Endodermal cell (in vitro differentiated cells): ENCODE measurements around the gene MTHFS. TPM values are rescaled to one million over a fixed set of nuclear protein-coding genes. Genes with fewer than 3 reads are reported as not detected.

ENCODE experiments used
- DNase-seq: peaks from one replicate; pipeline ENCODE4 v3.0.0-alpha.2; 2017
- H3K27ac ChIP-seq: 2 replicates; pipeline ENCODE4 v1.5.1; 2013; ENCODE audit warnings: mild to moderate bottlenecking, low read depth, low read length, moderate library complexity
- H3K27me3 ChIP-seq: 2 replicates; pipeline ENCODE4 v1.6.1; 2013; ENCODE audit warnings: mild to moderate bottlenecking, low read length, moderate library complexity; ENCODE audit not compliant: insufficient read depth, control insufficient read depth, poor library complexity, severe bottlenecking
- H3K36me3 ChIP-seq: 2 replicates; pipeline ENCODE4 v1.7.0; 2013; ENCODE audit warnings: mild to moderate bottlenecking, low read length, moderate library complexity; ENCODE audit not compliant: control insufficient read depth, insufficient read depth
- H3K4me1 ChIP-seq: one replicate; pipeline ENCODE4 v1.7.0; 2013; ENCODE audit warnings: low read length; ENCODE audit not compliant: control insufficient read depth, insufficient read depth
- H3K4me3 ChIP-seq: 2 replicates; pipeline ENCODE4 v1.5.1; 2013; ENCODE audit warnings: mild to moderate bottlenecking, low read length, moderate library complexity
- H3K9ac ChIP-seq: 2 replicates; pipeline ENCODE4 v1.6.1; 2013; ENCODE audit warnings: mild to moderate bottlenecking, low read length, moderate library complexity; ENCODE audit not compliant: poor library complexity, severe bottlenecking; ENCODE audit errors: extremely low read depth
- H3K9me3 ChIP-seq: 2 replicates; pipeline ENCODE4 v1.6.1; 2013; ENCODE audit warnings: mild to moderate bottlenecking, low read length, moderate library complexity; ENCODE audit not compliant: control insufficient read depth
- H3K27ac Mint-ChIP-seq: 2 replicates; pipeline ENCODE4 v1.8.0; 2020; ENCODE audit warnings: mixed read lengths
- H3K27me3 Mint-ChIP-seq: 2 replicates; pipeline ENCODE4 v1.8.0; 2021; ENCODE audit warnings: mild to moderate bottlenecking, mixed read lengths; ENCODE audit not compliant: insufficient read depth
- H3K36me3 Mint-ChIP-seq: 2 replicates; pipeline ENCODE4 v1.8.0; 2020; ENCODE audit warnings: low read depth, mixed read lengths
- H3K4me1 Mint-ChIP-seq: 2 replicates; pipeline ENCODE4 v1.8.0; 2020; ENCODE audit warnings: mixed read lengths
- H3K4me3 Mint-ChIP-seq: 2 replicates; pipeline ENCODE4 v1.8.0; 2020; ENCODE audit warnings: mild to moderate bottlenecking, moderate library complexity, mixed read lengths
- H3K9me3 Mint-ChIP-seq: 2 replicates; pipeline ENCODE4 v1.8.0; 2020; ENCODE audit warnings: mild to moderate bottlenecking, mixed read lengths
- WGBS, 2 experiments: methylation state at CpG; one replicate each; pipeline versions ENCODE4 v1.1.5 to v1.1.7; 2013; ENCODE audit warnings: missing lambda C conversion rate in 2 of 2, mixed read lengths in 1 of 2; ENCODE audit not compliant: insufficient coverage in 1 of 2, insufficient read length in 1 of 2; 5-methylcytosine and 5-hydroxymethylcytosine counted together
- total RNA-seq, 2 donors: library from RNA; stranded (reverse); fragmentation: NEBNext Ultra II Directional in 1 of 2; extraction: Animal tissue kit (Norgen Biotek cat#: 25700) in 1 of 2; gene quantifications; 2 replicates in 1 of 2; 3 replicates in 1 of 2; pipeline ENCODE4 v1.2.1, GENCODE V29; 2021
- TF ChIP-seq, protein P1 (sequence below): fragments of 200-600 bp; sonication (generic); conservative IDR thresholded peaks from 2 replicates; pipeline ENCODE4 v1.5.0; 2021; ENCODE audit warnings: antibody characterized with exemption, mild to moderate bottlenecking

MTHFS gene
- total RNA-seq, 2 donors from 2014 or later, result 28.2 to 33.6 TPM

DNA sequence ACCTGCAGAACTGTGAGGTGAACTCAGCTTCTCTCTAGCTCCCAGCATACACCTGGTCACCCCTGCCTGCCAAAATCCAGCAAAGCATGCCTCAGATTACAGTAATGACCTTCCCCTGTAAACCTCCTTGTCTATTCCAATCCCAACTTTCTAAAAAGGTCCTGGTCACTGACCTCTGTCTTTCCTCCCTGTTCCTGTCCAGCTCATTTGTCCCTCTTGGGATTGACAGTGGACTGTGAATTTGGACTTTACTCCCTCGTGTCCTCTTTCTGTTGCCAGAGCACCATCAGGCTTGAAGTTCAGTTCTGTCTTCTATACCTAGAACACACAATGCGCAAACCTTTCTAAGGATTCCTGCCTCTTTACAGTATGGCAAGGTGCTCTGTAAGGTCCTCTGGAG lies 50.3 kb downstream of the MTHFS start:
- no peak overlapping the region for H3K9ac ChIP-seq

DNA sequence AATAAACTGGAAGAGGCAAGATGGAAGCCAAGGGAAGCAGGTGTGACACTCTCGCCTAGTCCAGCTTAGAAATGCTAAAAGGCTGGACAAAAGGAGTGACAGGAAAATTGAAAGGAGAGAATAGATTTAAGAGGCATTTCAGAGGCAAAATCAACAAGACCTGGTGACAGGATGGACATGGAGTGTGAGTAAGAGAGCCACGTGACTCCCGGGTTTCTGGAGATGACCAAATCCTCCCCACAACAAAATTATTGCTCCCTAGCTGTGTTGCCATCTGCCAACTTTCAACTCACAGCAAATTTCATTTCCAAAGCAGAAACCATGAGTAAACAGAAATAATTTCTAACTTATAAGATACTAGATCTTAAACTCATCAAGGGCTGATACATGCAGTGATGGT lies 52.6 kb downstream of the MTHFS start:
- H3K27me3 Mint-ChIP-seq, result no peaks in the 10 kb centered on the region
- no peak overlapping the region for H3K4me3 Mint-ChIP-seq
- no peaks in the 10 kb centered on the region for H3K9me3 ChIP-seq
- 95 to 100% methylated on average over 1 to 3 of the region's 3 CpGs for WGBS, 2 experiments
- no peak overlapping the region for H3K27ac Mint-ChIP-seq
- no peaks in the 10 kb centered on the region for H3K9me3 Mint-ChIP-seq
- H3K9ac ChIP-seq, result no peak overlapping the region
- peaks cover 48% of the 10 kb centered on the region for H3K36me3 ChIP-seq
- H3K27ac ChIP-seq, result no peak overlapping the region
- peaks cover 45% of the 10 kb centered on the region for H3K36me3 Mint-ChIP-seq
- H3K4me1 Mint-ChIP-seq, result no peaks in the 10 kb centered on the region
- TF ChIP-seq, protein P1, sequence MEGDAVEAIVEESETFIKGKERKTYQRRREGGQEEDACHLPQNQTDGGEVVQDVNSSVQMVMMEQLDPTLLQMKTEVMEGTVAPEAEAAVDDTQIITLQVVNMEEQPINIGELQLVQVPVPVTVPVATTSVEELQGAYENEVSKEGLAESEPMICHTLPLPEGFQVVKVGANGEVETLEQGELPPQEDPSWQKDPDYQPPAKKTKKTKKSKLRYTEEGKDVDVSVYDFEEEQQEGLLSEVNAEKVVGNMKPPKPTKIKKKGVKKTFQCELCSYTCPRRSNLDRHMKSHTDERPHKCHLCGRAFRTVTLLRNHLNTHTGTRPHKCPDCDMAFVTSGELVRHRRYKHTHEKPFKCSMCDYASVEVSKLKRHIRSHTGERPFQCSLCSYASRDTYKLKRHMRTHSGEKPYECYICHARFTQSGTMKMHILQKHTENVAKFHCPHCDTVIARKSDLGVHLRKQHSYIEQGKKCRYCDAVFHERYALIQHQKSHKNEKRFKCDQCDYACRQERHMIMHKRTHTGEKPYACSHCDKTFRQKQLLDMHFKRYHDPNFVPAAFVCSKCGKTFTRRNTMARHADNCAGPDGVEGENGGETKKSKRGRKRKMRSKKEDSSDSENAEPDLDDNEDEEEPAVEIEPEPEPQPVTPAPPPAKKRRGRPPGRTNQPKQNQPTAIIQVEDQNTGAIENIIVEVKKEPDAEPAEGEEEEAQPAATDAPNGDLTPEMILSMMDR, result no peak
- no peaks in the 10 kb centered on the region for H3K27me3 ChIP-seq
- no peaks in the 10 kb centered on the region for H3K4me1 ChIP-seq
- no peak overlapping the region for H3K4me3 ChIP-seq
- no peak for DNase-seq

More for the DNA sequence above, 50.3 kb downstream of the MTHFS start:
- no peak overlapping the region for H3K27ac Mint-ChIP-seq
- no peaks in the 10 kb centered on the region for H3K27me3 ChIP-seq
- peaks cover 31% of the 10 kb centered on the region for H3K36me3 Mint-ChIP-seq
- no peak overlapping the region for H3K4me3 Mint-ChIP-seq
- peaks cover 40% of the 10 kb centered on the region for H3K36me3 ChIP-seq
- DNase-seq, result no peak
- H3K4me1 ChIP-seq, result no peaks in the 10 kb centered on the region
- H3K4me3 ChIP-seq, result no peak overlapping the region
- no peaks in the 10 kb centered on the region for H3K9me3 ChIP-seq
- no peaks in the 10 kb centered on the region for H3K27me3 Mint-ChIP-seq
- WGBS, 2 experiments, result 83 to 95% methylated on average over 1 to 2 of the region's 2 CpGs
- TF ChIP-seq, protein P1, result no peak
- H3K4me1 Mint-ChIP-seq, result peaks cover 9% of the 10 kb centered on the region
- no peak overlapping the region for H3K27ac ChIP-seq
- no peaks in the 10 kb centered on the region for H3K9me3 Mint-ChIP-seq

DNA sequence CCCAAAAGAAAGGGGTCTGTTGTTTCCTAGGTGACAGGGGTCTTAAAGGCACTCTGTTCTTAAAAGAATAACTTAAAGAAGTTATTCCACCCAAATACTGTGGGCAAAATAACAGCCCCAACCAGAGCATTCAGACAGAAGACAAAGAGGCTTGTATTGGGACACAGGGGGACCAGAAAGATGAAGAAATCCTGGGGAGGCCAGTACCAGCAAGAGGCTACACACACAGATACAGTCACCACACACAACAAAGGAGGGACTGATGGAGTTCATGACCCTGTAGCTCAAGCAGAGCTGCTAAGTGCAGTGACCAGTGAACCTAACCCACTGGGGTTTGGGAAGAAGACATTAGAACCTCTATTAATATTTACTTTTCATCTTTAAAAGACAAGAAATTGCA lies 59.0 kb downstream of the MTHFS start:
- Histone ChIP-seq H3K9me3 (no peaks in the 10 kb centered on the region), H3K27me3 (no peaks in the 10 kb centered on the region), H3K9ac (no peak overlapping the region), H3K36me3 (peaks cover 27% of the 10 kb centered on the region), H3K4me1 (no peaks in the 10 kb centered on the region), H3K27ac (peak overlapping the region; percentile 17), H3K4me3 (no peak overlapping the region)
- H3K27ac Mint-ChIP-seq, result no peak overlapping the region
- H3K27me3 Mint-ChIP-seq, result no peaks in the 10 kb centered on the region
- H3K4me3 Mint-ChIP-seq, result no peak overlapping the region
- H3K36me3 Mint-ChIP-seq, result peaks cover 42% of the 10 kb centered on the region
- H3K9me3 Mint-ChIP-seq, result no peaks in the 10 kb centered on the region
- TF ChIP-seq, protein P1, result no peak
- no peak for DNase-seq
- no peaks in the 10 kb centered on the region for H3K4me1 Mint-ChIP-seq
